GM08714 (cell line): ENCODE measurements around the gene NKD2.

Source experiments
- H3K4me3 ChIP-seq: fragments of 200-500 bp; sonication (Bioruptor generic); 2 replicates; pipeline ENCODE4 v1.5.1; 2014; ENCODE audit warnings: mild to moderate bottlenecking, low read length, inconsistent platforms
- ZNF274 ChIP-seq: IDR thresholded peaks from 2 replicates; pipeline ENCODE4 v1.6.1; 2012; ENCODE audit warnings: mild to moderate bottlenecking, low read depth, low read length

NKD2 gene

DNA sequence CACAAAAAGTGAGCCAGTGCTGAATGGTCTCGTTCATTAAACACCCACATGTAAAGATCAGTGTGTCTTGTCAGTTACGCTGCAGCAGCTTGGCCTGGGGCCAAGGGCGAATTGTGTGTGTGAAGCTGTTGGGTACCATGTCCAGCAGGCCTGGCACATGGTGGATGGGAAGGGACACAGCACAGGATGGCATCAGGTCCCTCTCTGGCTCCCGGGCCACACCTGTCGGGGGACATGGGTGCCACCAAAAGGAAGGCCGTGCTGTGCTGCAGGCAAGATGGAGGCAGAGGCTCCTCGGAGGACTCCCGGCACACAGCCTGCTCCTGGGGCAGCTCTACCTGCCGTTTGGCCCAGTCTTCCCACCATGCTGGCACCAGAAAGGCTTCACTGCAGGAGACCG is 32.0 kb downstream of the NKD2 start:
- TF ChIP-seq ZNF274 = no peak
- no peak overlapping the region for H3K4me3 ChIP-seq

DNA sequence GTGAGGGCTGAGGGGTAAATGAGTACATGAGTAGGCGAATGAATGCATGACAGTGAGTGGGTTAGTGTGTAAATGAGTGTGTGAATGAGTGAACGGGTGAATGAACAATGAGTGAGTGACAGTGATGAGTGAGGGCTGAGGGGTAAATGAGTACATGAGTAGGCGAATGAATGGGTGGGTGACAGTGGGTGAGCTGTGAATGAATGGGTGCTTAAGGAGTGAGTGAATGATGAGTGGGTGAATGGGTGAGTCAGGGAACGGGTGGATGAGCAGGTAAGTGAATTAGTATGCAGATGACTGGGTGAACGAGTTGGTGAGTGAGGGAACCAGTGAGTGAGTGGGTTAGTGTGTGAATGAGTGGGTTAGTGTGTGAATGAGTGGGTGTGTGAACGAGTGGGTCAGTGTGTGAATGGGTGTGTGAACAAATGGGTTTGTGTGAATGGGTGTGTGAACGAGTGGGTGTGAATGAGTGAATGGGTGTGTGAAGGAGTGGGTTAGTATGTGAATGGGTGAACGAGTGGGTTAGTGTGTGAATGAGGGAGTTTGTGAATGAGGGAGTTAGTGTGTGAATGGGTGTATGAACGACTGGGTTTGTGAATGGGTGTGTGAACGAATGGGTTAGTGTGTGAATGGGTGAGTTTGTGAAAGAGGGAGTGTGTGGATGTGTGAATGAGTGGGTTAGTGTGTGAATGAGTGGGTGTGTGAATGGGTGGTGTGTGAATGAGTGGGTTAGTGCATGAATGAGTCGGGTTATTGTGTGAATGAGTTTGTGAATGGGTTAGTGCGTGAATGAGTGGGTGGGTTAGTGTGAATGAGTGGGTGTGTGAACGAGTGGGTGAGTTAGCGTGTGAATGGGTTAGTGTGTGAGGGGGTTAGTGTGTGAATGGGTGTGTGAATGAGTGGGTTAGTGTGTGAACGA is 32.9 kb downstream of the NKD2 start:
- H3K4me3 ChIP-seq = no peak overlapping the region
- no peak for TF ChIP-seq ZNF274

GRCh38 chr5:1042626-1043025 is 34.0 kb downstream of the NKD2 start:
- TF ChIP-seq ZNF274 = no peak
- no peak overlapping the region for H3K4me3 ChIP-seq

DNA sequence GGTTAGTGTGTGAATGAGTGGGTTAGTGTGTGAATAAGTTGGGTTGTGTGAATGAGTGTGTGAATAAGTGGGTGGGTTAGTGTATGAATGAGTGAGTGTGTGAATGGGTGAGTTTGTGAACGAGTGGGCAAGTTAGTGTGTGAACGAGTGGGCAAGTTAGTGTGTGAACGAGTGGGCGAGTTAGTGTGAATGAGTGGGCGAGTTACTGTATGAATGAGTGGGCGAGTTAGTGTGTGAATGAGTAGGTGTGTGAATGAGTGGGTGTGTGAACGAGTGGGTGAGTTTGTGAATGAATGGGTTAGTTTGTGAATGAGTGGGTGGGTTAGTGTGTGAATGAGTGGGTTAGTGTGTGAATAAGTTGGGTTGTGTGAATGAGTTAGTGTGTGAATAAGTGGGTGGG is 34.7 kb downstream of the NKD2 start:
- TF ChIP-seq ZNF274 = no peak
- no peak overlapping the region for H3K4me3 ChIP-seq

- TF ChIP-seq ZNF274 = no peak
- no peak overlapping the region for H3K4me3 ChIP-seq
Measured at GRCh38 chr5:1044117-1044516, 35.5 kb downstream of the NKD2 start.

- TF ChIP-seq ZNF274 = no peak
- H3K4me3 ChIP-seq = no peak overlapping the region
Measured at GRCh38 chr5:1045960-1046560, 37.5 kb downstream of the NKD2 start.

DNA sequence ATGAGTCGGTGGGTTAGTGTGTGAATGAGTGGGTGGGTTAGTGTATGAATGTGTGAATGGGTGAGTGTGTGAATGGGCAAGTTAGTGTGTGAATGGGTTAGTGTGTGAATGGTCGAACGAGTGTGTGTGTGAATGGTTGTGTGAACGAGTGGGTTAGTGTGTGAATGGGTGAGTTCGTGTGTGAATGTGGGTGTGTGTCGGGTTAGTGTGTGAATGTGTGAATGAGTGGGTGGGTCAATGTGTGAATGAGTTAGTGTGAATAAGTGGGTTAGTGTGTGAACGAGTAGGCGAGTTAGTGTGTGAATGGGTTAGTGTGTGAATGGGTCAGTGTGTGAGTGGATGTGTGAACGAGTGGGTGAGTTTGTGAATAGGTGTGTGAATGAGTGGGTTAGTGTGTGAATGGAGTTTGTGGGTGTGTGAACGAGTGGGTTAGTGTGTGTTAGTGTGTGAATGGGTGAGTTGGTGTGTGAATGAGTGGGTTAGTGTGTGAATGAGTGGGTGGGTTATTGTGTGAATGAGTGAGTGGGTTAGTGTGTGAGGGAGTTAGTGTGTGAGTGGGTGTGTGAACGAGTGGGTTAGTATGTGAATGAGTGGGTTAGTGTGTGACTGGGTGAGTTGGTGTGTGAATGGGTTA is 38.8 kb downstream of the NKD2 start:
- H3K4me3 ChIP-seq = no peak overlapping the region

DNA sequence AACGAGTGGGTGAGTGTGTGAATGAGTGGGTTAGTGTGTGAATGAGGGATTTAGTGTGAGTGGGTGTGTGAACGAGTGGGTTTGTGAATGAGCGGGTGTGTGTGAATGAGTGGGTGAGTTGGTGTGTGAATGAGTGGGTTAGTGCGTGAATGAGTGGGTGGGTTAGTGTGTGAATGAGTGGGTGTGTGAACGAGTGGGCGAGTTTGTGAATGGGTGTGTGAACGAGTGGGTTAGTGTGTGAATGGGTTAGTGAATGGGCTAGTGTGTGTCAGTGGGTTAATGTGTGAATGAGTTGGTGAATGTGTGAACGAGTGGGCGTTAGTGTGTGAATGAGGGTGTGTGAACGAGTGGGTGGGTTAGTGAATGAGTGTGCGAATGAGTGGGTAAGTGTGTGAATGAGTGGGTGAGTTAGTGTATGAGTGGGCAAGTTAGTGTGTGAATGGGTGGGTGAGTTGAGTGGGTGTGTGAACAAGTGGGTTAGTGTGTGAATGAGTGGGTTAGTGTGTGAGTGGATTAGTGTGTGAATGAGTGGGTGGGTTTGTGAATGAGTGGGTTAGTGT is 39.6 kb downstream of the NKD2 start:
- TF ChIP-seq ZNF274 = no peak
- no peak overlapping the region for H3K4me3 ChIP-seq

More for the DNA sequence above, 38.8 kb downstream of the NKD2 start:
- TF ChIP-seq ZNF274 = no peak

GRCh38 chr5:1048861-1049838 is 40.5 kb downstream of the NKD2 start:
- H3K4me3 ChIP-seq = no peak overlapping the region
- TF ChIP-seq ZNF274 = no peak

DNA sequence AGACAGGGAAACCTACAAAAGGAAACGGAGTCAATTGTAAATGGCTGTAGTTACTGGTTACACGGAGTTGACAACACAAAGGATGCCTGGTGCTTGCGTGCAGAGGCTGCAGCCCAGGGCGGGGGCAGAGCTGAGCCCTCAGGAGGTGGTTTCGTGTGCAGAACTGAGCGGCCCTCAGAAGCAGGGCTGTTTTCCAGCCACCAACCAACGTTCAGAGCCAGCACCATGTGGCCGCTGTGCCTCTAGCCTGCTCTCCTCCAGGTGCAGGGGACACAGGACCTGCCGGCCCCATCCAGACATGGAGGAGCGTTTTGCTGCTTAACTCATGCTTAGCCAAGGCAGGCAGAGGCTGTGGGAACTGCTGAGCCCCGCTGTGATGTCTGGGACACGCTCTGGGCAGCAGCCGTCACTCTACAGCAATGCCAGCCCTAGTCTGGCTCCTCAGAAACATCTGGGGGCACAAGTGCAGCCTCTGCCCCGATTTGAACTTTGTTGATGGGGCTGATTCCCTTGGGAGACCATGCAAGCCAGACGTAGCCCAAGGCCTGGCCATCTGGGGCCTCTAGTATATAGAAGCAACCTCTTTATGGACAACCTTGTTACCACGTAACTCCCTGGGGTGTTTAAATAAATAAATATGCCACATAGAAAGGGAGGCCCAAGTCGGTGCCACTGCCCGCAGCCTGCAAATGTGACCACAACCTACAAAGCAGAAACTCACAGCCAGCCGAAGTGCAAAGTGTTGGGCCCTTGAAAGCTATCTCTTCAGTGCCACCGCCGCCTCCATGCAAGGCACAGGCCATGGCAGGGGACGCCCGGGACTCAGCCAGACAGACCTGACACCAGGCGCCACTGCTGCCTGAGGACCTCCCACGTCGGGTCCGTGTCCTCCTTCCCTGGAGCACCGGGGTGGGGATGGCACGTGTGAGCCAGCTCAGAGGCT is 42.1 kb downstream of the NKD2 start:
- no peak overlapping the region for H3K4me3 ChIP-seq
- TF ChIP-seq ZNF274 = no peak

DNA sequence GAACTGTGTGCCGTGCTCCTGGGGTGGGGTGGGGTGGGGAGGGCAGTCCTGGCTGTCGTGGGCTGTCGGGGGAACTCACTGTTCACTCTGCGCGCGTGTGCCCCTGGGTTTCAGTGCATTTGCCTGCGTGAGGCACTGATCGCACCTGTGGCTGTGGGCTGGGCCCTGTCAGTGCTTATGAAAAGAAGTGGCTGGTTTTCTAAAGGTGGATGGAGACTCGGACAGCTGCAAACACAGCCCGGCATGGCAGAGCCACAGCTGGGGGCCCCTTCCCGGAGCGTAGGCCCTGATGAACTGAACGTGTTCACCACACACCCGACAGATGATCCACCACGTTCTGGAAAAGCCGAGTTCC is 42.7 kb downstream of the NKD2 start:
- no peak overlapping the region for H3K4me3 ChIP-seq
- TF ChIP-seq ZNF274 = no peak

DNA sequence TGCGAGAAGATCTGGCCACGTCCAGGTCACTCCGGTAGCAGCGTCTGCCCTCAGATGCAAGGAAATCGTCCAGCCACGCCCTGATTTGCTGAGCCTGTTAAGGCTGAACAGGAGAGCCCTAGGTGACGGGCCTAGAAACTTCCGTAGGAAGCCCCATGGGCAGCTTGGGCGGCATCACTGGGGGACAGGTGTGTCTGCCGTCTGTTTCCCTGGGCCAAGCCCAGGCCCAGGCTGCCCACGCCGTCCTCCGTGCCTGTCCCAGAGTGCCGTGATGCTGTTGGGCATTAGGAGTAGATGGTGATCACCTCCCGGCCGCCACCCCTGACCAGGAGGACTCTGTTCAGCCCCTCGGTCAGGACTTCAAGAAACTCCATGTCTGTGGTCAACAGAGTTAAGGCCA is 43.5 kb downstream of the NKD2 start:
- TF ChIP-seq ZNF274 = no peak
- no peak overlapping the region for H3K4me3 ChIP-seq
